GM18498 (cell line): ENCODE measurements around the gene OR2L8.

Experiments
- ATAC-seq: cut with Tn5 transposase; IDR thresholded peaks from one replicate; pipeline ENCODE4 v1.9.1; 2021; ENCODE audit warnings: mild to moderate bottlenecking, moderate library complexity; ENCODE audit not compliant: unreplicated experiment

The OR2L8 gene

GRCh38 chr1:247948558-247948957 is at the start of gene OR2L8:
Gene OR2L8, plus strand, starts transcription at chr1:247948858. Its CDS starts 0 bp downstream, at chr1:247948858.
- ATAC-seq = no peak

- no peak for ATAC-seq
Observed at GRCh38 chr1:247904122-247904521, 44.5 kb upstream of the OR2L8 start.

GRCh38 chr1:247905181-247905580 is 43.5 kb upstream of the OR2L8 start:
- ATAC-seq = no peak

- no peak for ATAC-seq
Observed at GRCh38 chr1:247905910-247906503, 42.7 kb upstream of the OR2L8 start.

GRCh38 chr1:247906504-247907047 is 42.1 kb upstream of the OR2L8 start:
- ATAC-seq = no peak

GRCh38 chr1:247908766-247909165 is 39.9 kb upstream of the OR2L8 start:
- ATAC-seq = no peak

GRCh38 chr1:247913786-247914185 is 34.9 kb upstream of the OR2L8 start:
- ATAC-seq = no peak

- ATAC-seq = no peak
Observed at GRCh38 chr1:247914941-247915662, 33.6 kb upstream of the OR2L8 start.

GRCh38 chr1:247919952-247920351 is 28.7 kb upstream of the OR2L8 start, which contains the start of gene OR2T8:
Gene OR2T8, plus strand, starts transcription at chr1:247920252. Its CDS starts 766 bp downstream, at chr1:247921018.
- ATAC-seq = no peak

- ATAC-seq = no peak
Observed at GRCh38 chr1:247923941-247924340, 24.7 kb upstream of the OR2L8 start.

GRCh38 chr1:247924868-247925267 is 23.8 kb upstream of the OR2L8 start, which contains the start of gene OR2AJ1:
Gene OR2AJ1, plus strand, starts transcription at chr1:247924889. Its CDS starts 8,880 bp downstream, at chr1:247933769.
- ATAC-seq = no peak

- no peak for ATAC-seq
Observed at GRCh38 chr1:247933989-247934388, 14.7 kb upstream of the OR2L8 start.

GRCh38 chr1:247935781-247936180 is 12.9 kb upstream of the OR2L8 start:
- no peak for ATAC-seq

- no peak for ATAC-seq
Observed at GRCh38 chr1:247936415-247936814, 12.2 kb upstream of the OR2L8 start.

GRCh38 chr1:247936965-247937734 is 11.5 kb upstream of the OR2L8 start:
- peak; percentile 100 for ATAC-seq

GRCh38 chr1:247942624-247943023 is 6.0 kb upstream of the OR2L8 start:
- ATAC-seq = no peak

GRCh38 chr1:247953408-247953807 is 4.8 kb downstream of the OR2L8 start:
- ATAC-seq = no peak

GRCh38 chr1:247961791-247962190 is 13.1 kb downstream of the OR2L8 start:
- ATAC-seq = no peak

- no peak for ATAC-seq
Observed at GRCh38 chr1:247962911-247963588, 14.4 kb downstream of the OR2L8 start.

- ATAC-seq = no peak
Observed at GRCh38 chr1:247964933-247965332, 16.3 kb downstream of the OR2L8 start, which contains the start of gene OR2AK2. Gene OR2AK2, plus strand, starts transcription at chr1:247965233. Its CDS starts 144 bp downstream, at chr1:247965377.
